IPS-18c (cell line): ENCODE measurements around the gene PLD4.

Experiments
- H3K4me3 ChIP-seq: 2 replicates; pipeline ENCODE4 v1.7.0; 2013; ENCODE audit warnings: low read depth, mild to moderate bottlenecking, low read length, moderate library complexity; ENCODE audit not compliant: insufficient read depth
- H3K9me3 ChIP-seq: one replicate; pipeline ENCODE4 v1.6.1; 2013; ENCODE audit warnings: mild to moderate bottlenecking, low read length, moderate library complexity; ENCODE audit not compliant: control insufficient read depth, insufficient read depth

PLD4 gene

GRCh38 chr14:104955396-104955770, 30.7 kb downstream of the PLD4 start:
- Histone ChIP-seq H3K9me3 (no peaks in the 10 kb centered on the region), H3K4me3 (no peak overlapping the region)

GRCh38 chr14:104956290-104956890, 31.7 kb downstream of the PLD4 start:
- no peak overlapping the region for H3K4me3 ChIP-seq

GRCh38 chr14:104957146-104958113, 32.8 kb downstream of the PLD4 start:
- H3K4me3 ChIP-seq: no peak overlapping the region
- no peaks in the 10 kb centered on the region for H3K9me3 ChIP-seq

More at GRCh38 chr14:104956290-104956890, 31.7 kb downstream of the PLD4 start:
- no peaks in the 10 kb centered on the region for H3K9me3 ChIP-seq

GRCh38 chr14:104964546-104964945, 39.9 kb downstream of the PLD4 start:
- Histone ChIP-seq H3K4me3 (no peak overlapping the region), H3K9me3 (no peaks in the 10 kb centered on the region)

GRCh38 chr14:104965561-104966231, 41.0 kb downstream of the PLD4 start:
- no peak overlapping the region for H3K4me3 ChIP-seq

GRCh38 chr14:104966261-104966865, 41.7 kb downstream of the PLD4 start:
- no peak overlapping the region for H3K4me3 ChIP-seq
- H3K9me3 ChIP-seq: no peaks in the 10 kb centered on the region

More at GRCh38 chr14:104965561-104966231, 41.0 kb downstream of the PLD4 start:
- no peaks in the 10 kb centered on the region for H3K9me3 ChIP-seq

GRCh38 chr14:104966981-104967385, 42.3 kb downstream of the PLD4 start:
- no peak overlapping the region; the same call in 1 of the 2 replicates for H3K4me3 ChIP-seq
- H3K9me3 ChIP-seq: no peaks in the 10 kb centered on the region

- H3K9me3 ChIP-seq: no peaks in the 10 kb centered on the region
- peak overlapping the region; percentile 28 for H3K4me3 ChIP-seq
These were observed 42.9 kb downstream of the PLD4 start for GRCh38 chr14:104967386-104968152.

GRCh38 chr14:104968153-104968527, 43.5 kb downstream of the PLD4 start:
- peak overlapping the region; percentile 28; the same call in 1 of the 2 replicates for H3K4me3 ChIP-seq
- no peaks in the 10 kb centered on the region for H3K9me3 ChIP-seq

- no peak overlapping the region for H3K4me3 ChIP-seq
- H3K9me3 ChIP-seq: no peaks in the 10 kb centered on the region
These were observed 44.1 kb downstream of the PLD4 start for GRCh38 chr14:104968541-104969401.

- H3K4me3 ChIP-seq: no peak overlapping the region
These were observed 45.1 kb downstream of the PLD4 start for GRCh38 chr14:104969741-104970230.

GRCh38 chr14:104970231-104971068, 45.8 kb downstream of the PLD4 start:
- Histone ChIP-seq H3K4me3 (no peak overlapping the region), H3K9me3 (no peaks in the 10 kb centered on the region)

More at GRCh38 chr14:104969741-104970230, 45.1 kb downstream of the PLD4 start:
- H3K9me3 ChIP-seq: no peaks in the 10 kb centered on the region

- H3K9me3 ChIP-seq: no peaks in the 10 kb centered on the region
- no peak overlapping the region for H3K4me3 ChIP-seq
These were observed 47.0 kb downstream of the PLD4 start for GRCh38 chr14:104971447-104972240.
